ENCODE results near the gene C16orf96. TPM values are rescaled to one million over a fixed set of nuclear protein-coding genes. Genes with fewer than 3 reads are reported as not detected.
A peak's percentile ranks its signal among the peaks of the same experiment; 100 is the strongest.

C16orf96 gene
- total RNA-seq, 2 donors from 2014 or later, result 1.5 to 1.6 TPM

DNA sequence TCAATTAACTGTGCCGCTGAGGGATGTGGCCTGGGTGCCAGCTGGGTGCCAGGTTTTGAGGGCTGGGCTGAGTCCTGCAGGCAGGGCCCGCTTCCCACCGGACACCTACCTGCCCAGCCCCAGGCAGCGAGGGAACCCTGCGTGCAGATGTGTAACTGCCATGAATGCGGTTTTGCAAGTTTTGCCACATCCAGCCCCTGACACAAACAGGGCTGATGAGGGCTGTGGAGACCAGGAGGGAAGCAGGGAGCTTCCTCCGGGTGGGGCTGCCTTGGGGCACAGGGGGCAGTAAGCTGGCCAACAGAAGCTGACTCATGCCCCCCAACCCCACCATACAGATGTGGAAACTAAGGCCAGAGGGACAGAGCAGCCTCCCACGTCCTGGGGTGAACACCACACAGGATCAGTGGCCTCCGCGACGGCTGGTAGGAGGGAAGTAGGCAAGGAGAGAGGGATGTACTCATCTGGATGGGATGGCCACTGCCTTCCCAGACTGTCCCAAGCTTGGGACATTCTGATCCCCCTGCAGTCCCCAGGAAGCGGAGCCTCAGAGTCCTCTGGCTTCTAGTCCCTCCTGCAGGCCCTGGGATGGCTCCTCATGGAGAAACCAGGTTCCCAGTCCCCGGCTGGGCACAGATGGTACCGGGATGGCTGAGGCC lies 57.0 kb downstream of the C16orf96 start:
- TF ChIP-seq, protein P1, sequence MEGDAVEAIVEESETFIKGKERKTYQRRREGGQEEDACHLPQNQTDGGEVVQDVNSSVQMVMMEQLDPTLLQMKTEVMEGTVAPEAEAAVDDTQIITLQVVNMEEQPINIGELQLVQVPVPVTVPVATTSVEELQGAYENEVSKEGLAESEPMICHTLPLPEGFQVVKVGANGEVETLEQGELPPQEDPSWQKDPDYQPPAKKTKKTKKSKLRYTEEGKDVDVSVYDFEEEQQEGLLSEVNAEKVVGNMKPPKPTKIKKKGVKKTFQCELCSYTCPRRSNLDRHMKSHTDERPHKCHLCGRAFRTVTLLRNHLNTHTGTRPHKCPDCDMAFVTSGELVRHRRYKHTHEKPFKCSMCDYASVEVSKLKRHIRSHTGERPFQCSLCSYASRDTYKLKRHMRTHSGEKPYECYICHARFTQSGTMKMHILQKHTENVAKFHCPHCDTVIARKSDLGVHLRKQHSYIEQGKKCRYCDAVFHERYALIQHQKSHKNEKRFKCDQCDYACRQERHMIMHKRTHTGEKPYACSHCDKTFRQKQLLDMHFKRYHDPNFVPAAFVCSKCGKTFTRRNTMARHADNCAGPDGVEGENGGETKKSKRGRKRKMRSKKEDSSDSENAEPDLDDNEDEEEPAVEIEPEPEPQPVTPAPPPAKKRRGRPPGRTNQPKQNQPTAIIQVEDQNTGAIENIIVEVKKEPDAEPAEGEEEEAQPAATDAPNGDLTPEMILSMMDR (conservative IDR thresholded peaks at IDR 0.05), result no peak
- Histone ChIP-seq H3K4me1 (ENCODE audit: control insufficient read depth, insufficient read depth, low read length) (peaks cover 7% of the 10 kb centered on the region), H3K27me3 (ENCODE audit: control insufficient read depth, insufficient read depth, low read length, poor library complexity, severe bottlenecking) (no peaks in the 10 kb centered on the region), H3K9me3 (ENCODE audit: control insufficient read depth, low read length) (no peaks in the 10 kb centered on the region), H3K36me3 (ENCODE audit: control insufficient read depth, insufficient read depth, low read length) (no peaks in the 10 kb centered on the region), H3K27ac (ENCODE audit: low read depth, low read length) (no peak overlapping the region), H3K4me3 (ENCODE audit: low read length) (peak overlapping the region; percentile 93), H3K9ac (ENCODE audit: extremely low read depth, low read length, poor library complexity, severe bottlenecking) (peak overlapping the region; percentile 85)
- Mint-ChIP-seq H3K9me3 (no peaks in the 10 kb centered on the region), H3K27me3 (ENCODE audit: insufficient read depth) (no peaks in the 10 kb centered on the region), H3K4me3 (peak overlapping the region; percentile 77), H3K36me3 (ENCODE audit: low read depth) (no peaks in the 10 kb centered on the region), H3K4me1 (peaks cover 18% of the 10 kb centered on the region), H3K27ac (peak overlapping the region; percentile 75)
- 66 to 76% methylated on average over 4 to 14 of the region's 14 CpGs for WGBS, 2 experiments (ENCODE audit: insufficient coverage in 1 of 2, insufficient read length in 1 of 2)
- peak; percentile 71 for DNase-seq

DNA sequence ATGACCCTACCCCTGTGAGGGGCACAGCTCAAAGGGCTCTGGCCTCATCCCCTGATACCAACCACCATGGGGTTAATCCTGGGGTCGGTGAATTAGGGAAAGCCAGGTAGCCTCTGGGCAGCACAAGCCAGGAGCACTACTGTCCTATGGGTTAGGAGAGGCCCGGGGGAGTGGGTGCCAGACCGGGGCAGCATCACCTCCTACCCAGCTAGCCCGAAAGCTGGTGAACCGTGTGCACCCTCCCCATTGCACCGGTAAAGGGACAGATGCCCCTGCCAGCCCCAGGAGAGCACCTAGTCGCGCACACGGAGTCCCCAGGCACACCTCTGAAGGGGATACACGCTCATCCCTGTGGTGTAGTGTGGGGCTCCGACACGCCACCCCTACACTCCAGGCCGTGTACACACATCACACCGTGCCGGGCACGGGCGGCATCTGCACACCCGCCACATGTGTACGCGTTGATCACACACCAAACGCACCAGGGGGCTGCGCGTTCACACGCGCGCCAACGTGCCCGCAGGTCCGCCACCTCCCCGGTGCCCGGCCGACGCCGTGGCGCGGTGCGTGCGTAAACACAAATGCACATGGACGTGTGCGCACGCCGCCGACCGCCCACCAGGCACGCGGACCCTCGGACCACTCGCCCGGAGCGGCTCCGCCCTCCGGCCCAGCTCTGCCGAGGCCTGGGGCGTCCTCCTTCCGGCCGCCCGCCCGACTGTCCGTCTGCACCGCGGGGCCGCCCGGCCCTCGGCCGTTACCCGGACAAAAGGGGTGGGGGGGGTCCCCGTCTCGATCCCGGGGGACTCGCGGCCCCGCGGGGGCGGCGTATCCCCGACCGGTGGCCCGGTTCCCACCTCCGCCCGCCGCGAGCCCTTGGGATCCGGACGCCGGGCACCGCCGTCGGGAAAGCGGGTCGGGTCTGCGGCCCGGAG lies 57.8 kb downstream of the C16orf96 start:
- TF ChIP-seq, protein P1 (conservative IDR thresholded peaks at IDR 0.05), result no peak
- Histone ChIP-seq H3K4me3 (ENCODE audit: low read length) (peak overlapping the region; percentile 93), H3K9me3 (ENCODE audit: control insufficient read depth, low read length) (no peaks in the 10 kb centered on the region), H3K9ac (ENCODE audit: extremely low read depth, low read length, poor library complexity, severe bottlenecking) (peak overlapping the region; percentile 85), H3K27me3 (ENCODE audit: control insufficient read depth, insufficient read depth, low read length, poor library complexity, severe bottlenecking) (no peaks in the 10 kb centered on the region), H3K4me1 (ENCODE audit: control insufficient read depth, insufficient read depth, low read length) (peaks cover 13% of the 10 kb centered on the region), H3K27ac (ENCODE audit: low read depth, low read length) (no peak overlapping the region), H3K36me3 (ENCODE audit: control insufficient read depth, insufficient read depth, low read length) (no peaks in the 10 kb centered on the region)
- Mint-ChIP-seq H3K27ac (peak overlapping the region; percentile 75), H3K4me3 (peak overlapping the region; percentile 77), H3K27me3 (ENCODE audit: insufficient read depth) (no peaks in the 10 kb centered on the region), H3K4me1 (peaks cover 23% of the 10 kb centered on the region), H3K9me3 (no peaks in the 10 kb centered on the region), H3K36me3 (ENCODE audit: low read depth) (no peaks in the 10 kb centered on the region)
- DNase-seq, result peak; percentile 70
- WGBS, 2 experiments (ENCODE audit: insufficient coverage in 1 of 2, insufficient read length in 1 of 2), result 1 to 3% methylated on average over 48 to 92 of the region's 92 CpGs

DNA sequence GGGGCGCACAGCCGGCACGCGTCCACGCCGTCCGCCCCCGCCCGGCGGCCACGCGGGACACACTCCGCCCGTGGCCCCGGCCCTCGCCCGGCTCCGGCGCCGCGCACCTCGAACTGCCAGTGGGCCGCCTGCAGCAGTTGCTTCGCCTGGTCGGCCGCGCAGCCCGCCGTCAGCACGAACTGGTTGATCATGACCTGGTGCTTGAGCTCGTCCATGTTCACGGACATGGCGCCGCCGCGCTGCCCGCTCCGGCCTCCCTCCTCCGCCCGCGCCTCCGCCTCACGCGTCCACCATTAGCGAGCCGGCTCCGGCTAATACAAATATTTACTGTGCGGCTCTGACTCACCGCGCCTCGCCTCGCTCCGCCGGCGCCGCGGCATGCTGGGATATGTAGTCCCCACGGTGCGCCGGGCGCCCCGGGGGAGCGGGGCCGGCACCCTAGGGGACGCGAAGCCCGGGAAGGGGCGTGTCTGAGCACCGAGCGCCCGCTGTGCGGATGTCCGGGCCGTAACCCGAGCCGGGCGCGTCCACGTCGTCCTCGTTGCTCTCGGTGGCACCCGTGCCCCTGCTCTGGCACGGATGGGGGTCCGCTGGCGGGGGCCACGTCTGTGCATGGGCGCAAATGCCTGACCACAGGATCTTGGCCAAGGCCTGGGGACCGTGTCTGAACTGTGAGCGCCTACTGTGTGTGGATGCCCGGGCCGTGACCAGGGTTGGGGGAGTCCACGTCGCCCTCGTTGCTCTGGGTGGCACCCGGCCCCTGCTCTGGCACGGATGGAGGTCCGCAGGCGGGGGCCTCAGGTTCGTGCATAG lies 58.6 kb downstream of the C16orf96 start, which contains the start of gene UBALD1:
TSS of gene UBALD1 (minus strand) at position 318 of the 813 bp plus-strand sequence. CDS start at position 227, 91 bp downstream.
- H3K27me3 Mint-ChIP-seq (ENCODE audit: insufficient read depth), result no peaks in the 10 kb centered on the region
- H3K9ac ChIP-seq (ENCODE audit: extremely low read depth, low read length, poor library complexity, severe bottlenecking), result peak within 1 kb of the TSS; percentile 85
- H3K36me3 Mint-ChIP-seq (ENCODE audit: low read depth), result no peaks in the 10 kb centered on the region
- DNase-seq, result peak; percentile 93
- no peaks in the 10 kb centered on the region for H3K27me3 ChIP-seq (ENCODE audit: control insufficient read depth, insufficient read depth, low read length, poor library complexity, severe bottlenecking)
- WGBS, 2 experiments (ENCODE audit: insufficient coverage in 1 of 2, insufficient read length in 1 of 2), result 11 to 15% methylated on average over 68 to 100 of the region's 100 CpGs
- peak within 1 kb of the TSS; percentile 93 for H3K4me3 ChIP-seq (ENCODE audit: low read length)
- TF ChIP-seq, protein P1 (conservative IDR thresholded peaks at IDR 0.05), result no peak
- no peaks in the 10 kb centered on the region for H3K9me3 Mint-ChIP-seq
- H3K4me1 Mint-ChIP-seq, result peaks cover 25% of the 10 kb centered on the region
- no peaks in the 10 kb centered on the region for H3K36me3 ChIP-seq (ENCODE audit: control insufficient read depth, insufficient read depth, low read length)
- H3K27ac ChIP-seq (ENCODE audit: low read depth, low read length), result peak within 1 kb of the TSS; percentile 78
- peaks cover 17% of the 10 kb centered on the region for H3K4me1 ChIP-seq (ENCODE audit: control insufficient read depth, insufficient read depth, low read length)
- H3K27ac Mint-ChIP-seq, result peak within 1 kb of the TSS; percentile 97
- peak within 1 kb of the TSS; percentile 77 for H3K4me3 Mint-ChIP-seq
- H3K9me3 ChIP-seq (ENCODE audit: control insufficient read depth, low read length), result no peaks in the 10 kb centered on the region

Measured in endodermal cell (in vitro differentiated cells).